Mucosa of stomach (tissue), 1 donor: ENCODE data around the gene AGAP5.
"Not testable (repeated sequence)": the region's sequence is repeated elsewhere in the genome, so short reads cannot be mapped to it uniquely, and the experiment has no call there.

ENCODE experiments used
- H3K27me3 ChIP-seq: one replicate; pipeline ENCODE4 v1.7.0; 2013; ENCODE audit warnings: mild to moderate bottlenecking, low read length; ENCODE audit not compliant: control insufficient read depth, insufficient read depth
- H3K36me3 ChIP-seq: one replicate; pipeline ENCODE4 v1.7.0; 2013; ENCODE audit warnings: low read length; ENCODE audit not compliant: control insufficient read depth, insufficient read depth
- H3K4me1 ChIP-seq: one replicate; pipeline ENCODE4 v1.7.0; 2013; ENCODE audit warnings: mild to moderate bottlenecking, low read length; ENCODE audit not compliant: control insufficient read depth, insufficient read depth
- H3K4me3 ChIP-seq: one replicate; pipeline ENCODE4 v1.7.0; 2013; ENCODE audit warnings: low read length
- H3K9ac ChIP-seq: one replicate; pipeline ENCODE4 v1.7.0; 2013; ENCODE audit warnings: mild to moderate bottlenecking, low read length, moderate library complexity
- H3K9me3 ChIP-seq: one replicate; pipeline ENCODE4 v1.7.0; 2013; ENCODE audit warnings: mild to moderate bottlenecking, low read length, moderate library complexity; ENCODE audit not compliant: control insufficient read depth
- donor health status: Pancreatic carcinoma.

The AGAP5 gene

DNA sequence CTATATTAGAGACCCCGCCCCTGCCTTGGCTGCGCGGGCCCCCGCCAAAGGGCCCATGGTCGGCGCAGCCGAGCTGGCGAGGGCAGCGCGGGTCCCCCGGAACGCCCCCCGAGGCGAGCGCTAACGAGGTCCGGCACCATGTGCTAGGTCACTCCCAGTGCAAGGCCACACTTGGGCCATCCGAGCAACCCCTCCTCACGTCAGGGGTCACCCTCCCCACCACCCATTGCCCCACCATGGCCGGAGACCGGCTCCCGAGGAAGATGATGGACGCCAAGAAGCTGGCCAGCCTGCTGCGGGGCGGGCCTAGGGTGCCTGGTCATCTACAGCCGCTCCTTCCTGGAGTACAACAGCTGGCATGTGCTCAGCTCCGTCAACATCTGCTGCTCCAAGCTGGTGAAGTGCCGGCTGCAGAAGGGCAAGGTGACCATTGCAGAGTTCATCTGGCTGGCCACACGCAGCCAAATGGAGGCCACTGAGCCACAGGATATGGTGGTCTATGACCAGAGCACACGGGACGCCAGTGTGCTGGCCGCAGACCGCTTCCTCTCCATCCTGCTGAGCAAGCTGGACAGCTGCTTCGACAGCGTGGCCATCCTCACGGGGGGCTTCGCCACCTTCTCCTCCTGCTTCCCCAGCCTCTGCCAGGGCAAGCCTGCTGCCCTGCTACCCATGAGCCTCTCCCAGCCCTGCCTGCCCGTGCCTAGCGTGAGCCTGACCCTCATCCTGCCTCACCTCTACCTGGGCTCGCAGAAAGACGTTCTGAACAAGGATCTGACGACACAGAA lies 33.9 kb upstream of the AGAP5 start:
- H3K36me3 ChIP-seq, result no peaks in the 10 kb centered on the region

DNA sequence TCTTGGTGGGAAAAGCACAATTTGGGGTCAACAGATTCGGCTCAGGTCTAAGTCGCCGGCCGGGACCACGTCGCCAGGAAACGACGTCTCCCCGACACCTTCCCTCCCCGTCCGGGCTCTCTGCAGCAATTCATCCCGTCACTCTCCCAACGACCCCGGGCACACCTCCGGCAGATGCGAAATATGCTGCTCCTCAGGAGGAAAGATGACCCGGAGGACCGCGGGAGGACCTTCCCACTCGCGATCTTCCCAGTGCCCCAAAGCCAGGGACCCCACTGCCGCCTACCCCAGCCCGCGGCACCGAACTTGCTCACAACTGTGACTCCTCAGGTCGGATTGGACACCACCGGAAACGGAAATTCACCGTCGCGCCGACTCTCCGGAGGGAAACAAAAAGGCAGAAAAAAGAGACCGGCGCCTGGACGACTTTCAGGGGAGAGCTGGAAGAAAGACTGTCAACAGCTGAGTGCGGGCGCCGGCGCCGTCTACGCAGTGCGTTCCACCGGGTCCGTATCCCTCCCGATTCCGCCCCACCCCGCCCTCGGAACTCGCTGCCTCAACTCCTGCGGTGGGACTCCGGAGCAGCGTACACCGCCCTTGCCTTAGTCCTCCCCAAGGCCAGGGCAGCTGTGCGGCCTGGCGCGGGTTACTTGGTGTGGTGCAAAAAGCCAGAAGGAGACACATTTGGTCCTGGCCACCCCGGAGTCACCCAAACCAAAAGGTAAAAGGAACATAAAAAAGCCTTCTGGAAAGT lies 32.4 kb upstream of the AGAP5 start:
- Histone ChIP-seq H3K9me3 (no peaks in the 10 kb centered on the region), H3K4me1 (no peaks in the 10 kb centered on the region), H3K36me3 (no peaks in the 10 kb centered on the region), H3K9ac (peak overlapping the region; percentile 79), H3K27me3 (no peaks in the 10 kb centered on the region), H3K4me3 (peak overlapping the region; percentile 93)

More for the DNA sequence above, 33.9 kb upstream of the AGAP5 start:
- Histone ChIP-seq H3K9ac (no peak overlapping the region), H3K4me3 (no peak overlapping the region), H3K27me3 (no peaks in the 10 kb centered on the region), H3K9me3 (no peaks in the 10 kb centered on the region), H3K4me1 (no peaks in the 10 kb centered on the region)

DNA sequence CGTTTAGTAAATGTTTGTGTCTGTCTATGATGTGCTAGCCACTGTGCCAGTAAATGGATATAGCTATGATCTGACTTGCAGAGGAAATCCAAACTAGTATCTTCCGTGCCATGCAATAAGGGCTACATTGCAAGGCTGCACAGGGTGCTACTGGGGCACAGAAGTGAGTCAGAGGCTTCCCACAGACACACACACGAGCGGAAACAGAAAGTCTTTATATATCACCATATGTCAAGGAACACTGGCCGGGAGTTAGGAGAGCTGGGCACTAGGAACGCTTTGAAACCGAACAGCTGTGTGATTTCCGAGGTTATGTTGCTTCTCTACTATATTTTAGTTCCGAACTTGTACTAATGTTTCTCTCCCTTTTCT lies 31.9 kb upstream of the AGAP5 start:
- peak overlapping the region; percentile 79 for H3K9ac ChIP-seq
- peak overlapping the region; percentile 93 for H3K4me3 ChIP-seq
- H3K9me3 ChIP-seq, H3K4me1 ChIP-seq, H3K36me3 ChIP-seq, H3K27me3 ChIP-seq: not testable (repeated sequence)

DNA sequence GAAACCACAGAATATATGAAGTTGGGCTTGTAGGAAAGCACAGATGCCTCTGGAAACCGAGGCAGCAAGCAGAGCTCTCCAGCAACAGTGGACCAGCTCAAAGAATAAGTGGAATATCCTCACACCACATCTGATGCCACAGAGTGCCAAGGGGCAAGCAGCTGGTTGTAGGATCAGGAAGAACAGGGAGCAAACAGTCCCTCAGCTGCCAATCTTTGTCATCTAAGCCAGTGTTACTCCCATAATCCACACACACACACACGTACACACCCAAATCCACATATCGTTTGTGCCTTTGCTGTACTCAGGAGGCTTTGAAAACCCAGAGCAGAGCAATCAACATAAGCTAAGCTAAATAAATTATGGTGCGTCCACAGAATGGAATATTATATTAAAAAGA lies 25.6 kb upstream of the AGAP5 start:
- no peaks in the 10 kb centered on the region for H3K9me3 ChIP-seq
- no peaks in the 10 kb centered on the region for H3K36me3 ChIP-seq
- no peaks in the 10 kb centered on the region for H3K4me1 ChIP-seq

GRCh38 chr10:73720561-73720960 lies 22.7 kb upstream of the AGAP5 start:
- H3K9ac ChIP-seq, H3K4me1 ChIP-seq, H3K4me3 ChIP-seq, H3K36me3 ChIP-seq, H3K9me3 ChIP-seq, H3K27me3 ChIP-seq: not testable (repeated sequence)

More for the DNA sequence above, 25.6 kb upstream of the AGAP5 start:
- no peak overlapping the region for H3K4me3 ChIP-seq
- H3K27me3 ChIP-seq, result no peaks in the 10 kb centered on the region
- H3K9ac ChIP-seq, result no peak overlapping the region

GRCh38 chr10:73717556-73717955 lies 19.6 kb upstream of the AGAP5 start:
- Histone ChIP-seq H3K4me3 (no peak overlapping the region), H3K9ac (no peak overlapping the region), H3K36me3 (no peaks in the 10 kb centered on the region), H3K27me3 (no peaks in the 10 kb centered on the region), H3K9me3 (no peaks in the 10 kb centered on the region), H3K4me1 (no peaks in the 10 kb centered on the region)

DNA sequence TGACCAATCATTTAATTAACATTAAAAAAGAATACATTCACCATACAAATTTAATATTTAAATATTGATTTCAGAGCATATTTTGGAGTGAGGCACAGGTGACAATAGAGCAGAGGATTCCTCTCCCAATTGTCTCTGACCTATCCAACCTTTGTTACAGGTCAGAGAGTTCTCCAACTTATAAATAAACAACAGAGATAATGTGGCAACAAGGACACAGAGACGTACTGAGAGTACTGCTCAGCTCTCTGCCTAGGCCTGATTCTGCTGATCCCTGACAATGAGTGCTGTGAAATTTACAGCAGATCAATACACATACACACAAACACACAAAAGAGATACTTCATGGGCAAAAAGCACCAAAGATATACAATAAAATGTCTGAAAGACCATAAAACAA lies 18.3 kb upstream of the AGAP5 start:
- Histone ChIP-seq H3K9me3 (no peaks in the 10 kb centered on the region), H3K36me3 (no peaks in the 10 kb centered on the region), H3K27me3 (no peaks in the 10 kb centered on the region), H3K4me3 (no peak overlapping the region), H3K9ac (no peak overlapping the region), H3K4me1 (no peaks in the 10 kb centered on the region)

GRCh38 chr10:73715179-73716156 lies 17.6 kb upstream of the AGAP5 start:
- H3K36me3 ChIP-seq, H3K4me1 ChIP-seq, H3K9ac ChIP-seq: not testable (repeated sequence)

DNA sequence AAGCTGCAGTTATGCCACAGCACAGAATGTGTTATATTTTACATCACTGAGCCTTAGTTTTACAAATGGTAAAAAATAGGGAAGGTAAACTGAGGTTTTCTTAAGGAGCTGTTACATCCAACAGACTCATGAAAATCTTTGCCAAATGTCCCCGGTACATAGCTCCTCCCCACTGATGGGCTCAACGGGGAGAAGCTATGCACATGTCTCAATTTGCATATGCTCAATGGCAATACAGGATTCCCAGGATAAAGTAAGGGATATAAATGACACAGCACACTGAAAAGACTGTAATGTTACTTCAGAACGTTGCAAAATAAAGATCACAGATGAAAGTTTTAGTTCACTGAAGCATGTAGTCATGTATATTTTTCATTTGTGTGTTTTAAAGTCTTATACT lies 16.6 kb upstream of the AGAP5 start:
- H3K27me3 ChIP-seq, H3K9me3 ChIP-seq, H3K9ac ChIP-seq, H3K4me3 ChIP-seq, H3K36me3 ChIP-seq, H3K4me1 ChIP-seq: not testable (repeated sequence)

More at GRCh38 chr10:73715179-73716156, 17.6 kb upstream of the AGAP5 start:
- H3K9me3 ChIP-seq, H3K4me3 ChIP-seq, H3K27me3 ChIP-seq: not testable (repeated sequence)

- not testable (repeated sequence) for H3K36me3 ChIP-seq, H3K9me3 ChIP-seq, H3K4me1 ChIP-seq, H3K4me3 ChIP-seq, H3K9ac ChIP-seq, H3K27me3 ChIP-seq
Measured at GRCh38 chr10:73713912-73714311, 16.0 kb upstream of the AGAP5 start.

- H3K9me3 ChIP-seq, H3K4me3 ChIP-seq, H3K4me1 ChIP-seq, H3K36me3 ChIP-seq, H3K27me3 ChIP-seq, H3K9ac ChIP-seq: not testable (repeated sequence)
Measured at GRCh38 chr10:73711683-73712082, 13.8 kb upstream of the AGAP5 start.

DNA sequence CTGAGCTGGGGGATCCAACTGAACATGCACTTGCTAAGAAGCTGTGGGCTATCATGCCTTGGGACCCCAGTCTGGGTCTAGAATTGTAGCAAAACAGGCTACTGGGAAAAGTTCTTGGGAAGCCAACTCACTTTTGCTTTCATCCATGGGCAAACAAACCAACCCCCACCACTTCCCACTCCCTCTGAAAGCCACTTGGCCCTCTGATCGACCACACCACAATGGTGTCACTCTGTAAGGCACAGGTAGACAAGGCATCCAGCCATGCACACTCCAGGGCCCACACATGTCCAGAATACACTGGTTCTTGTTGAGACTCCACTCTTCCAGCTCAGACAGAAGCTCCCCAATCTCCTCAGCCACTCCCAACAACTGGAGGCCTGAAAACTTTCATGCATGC lies 10.2 kb upstream of the AGAP5 start:
- not testable (repeated sequence) for H3K9me3 ChIP-seq, H3K4me3 ChIP-seq

More for the DNA sequence above, 10.2 kb upstream of the AGAP5 start:
- not testable (repeated sequence) for H3K4me1 ChIP-seq, H3K27me3 ChIP-seq, H3K36me3 ChIP-seq, H3K9ac ChIP-seq
